Fibroblast of mammary gland (primary cell): ENCODE data around the gene TAOK3.
"Not testable (repeated sequence)": the region's sequence is repeated elsewhere in the genome, so short reads cannot be mapped to it uniquely, and the experiment has no call there.

Source experiments
- DNase-seq: peaks from one replicate; pipeline ENCODE4 v3.0.0-alpha.2; 2010; ENCODE audit warnings: low read depth
- H3K4me3 ChIP-seq: 2 replicates; pipeline ENCODE4 v1.5.1; 2011; ENCODE audit warnings: low read depth, mild to moderate bottlenecking, low read length, moderate library complexity; ENCODE audit not compliant: control insufficient read depth
- TF ChIP-seq, protein P1 (sequence below): conservative IDR thresholded peaks from 2 replicates; pipeline ENCODE4 v1.5.1; 2011; ENCODE audit warnings: low read depth, low read length, inconsistent platforms; ENCODE audit not compliant: control insufficient read depth, insufficient read depth

TAOK3 gene

GRCh38 chr12:118290130-118290529, 82.6 kb downstream of the TAOK3 start:
- no peak overlapping the region for H3K4me3 ChIP-seq
- TF ChIP-seq, protein P1, sequence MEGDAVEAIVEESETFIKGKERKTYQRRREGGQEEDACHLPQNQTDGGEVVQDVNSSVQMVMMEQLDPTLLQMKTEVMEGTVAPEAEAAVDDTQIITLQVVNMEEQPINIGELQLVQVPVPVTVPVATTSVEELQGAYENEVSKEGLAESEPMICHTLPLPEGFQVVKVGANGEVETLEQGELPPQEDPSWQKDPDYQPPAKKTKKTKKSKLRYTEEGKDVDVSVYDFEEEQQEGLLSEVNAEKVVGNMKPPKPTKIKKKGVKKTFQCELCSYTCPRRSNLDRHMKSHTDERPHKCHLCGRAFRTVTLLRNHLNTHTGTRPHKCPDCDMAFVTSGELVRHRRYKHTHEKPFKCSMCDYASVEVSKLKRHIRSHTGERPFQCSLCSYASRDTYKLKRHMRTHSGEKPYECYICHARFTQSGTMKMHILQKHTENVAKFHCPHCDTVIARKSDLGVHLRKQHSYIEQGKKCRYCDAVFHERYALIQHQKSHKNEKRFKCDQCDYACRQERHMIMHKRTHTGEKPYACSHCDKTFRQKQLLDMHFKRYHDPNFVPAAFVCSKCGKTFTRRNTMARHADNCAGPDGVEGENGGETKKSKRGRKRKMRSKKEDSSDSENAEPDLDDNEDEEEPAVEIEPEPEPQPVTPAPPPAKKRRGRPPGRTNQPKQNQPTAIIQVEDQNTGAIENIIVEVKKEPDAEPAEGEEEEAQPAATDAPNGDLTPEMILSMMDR: no peak
- DNase-seq: peak; percentile 33

GRCh38 chr12:118288174-118288573, 84.5 kb downstream of the TAOK3 start:
- no peak overlapping the region for H3K4me3 ChIP-seq
- TF ChIP-seq, protein P1: no peak
- no peak for DNase-seq

GRCh38 chr12:118287728-118288127, 85.0 kb downstream of the TAOK3 start:
- TF ChIP-seq, protein P1: no peak
- DNase-seq: no peak
- H3K4me3 ChIP-seq: no peak overlapping the region

DNA sequence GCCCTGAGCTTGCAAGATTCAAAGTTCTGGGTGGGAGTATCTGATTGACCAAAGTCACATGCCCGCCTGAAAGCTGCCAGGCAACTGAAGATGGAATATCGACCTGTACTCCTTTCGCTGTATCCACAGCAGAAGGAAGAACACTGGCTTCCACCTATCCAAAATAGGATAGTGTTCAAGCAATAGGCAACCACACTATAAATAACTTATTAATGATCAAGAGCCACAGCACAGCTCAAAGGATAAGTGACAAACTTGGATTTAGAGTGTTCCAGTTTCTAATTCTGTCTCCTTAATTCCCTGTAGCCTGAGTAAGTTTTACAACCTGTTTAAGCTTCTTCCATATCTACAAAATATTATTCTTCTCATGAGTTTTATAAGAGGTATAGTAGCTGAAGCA, 89.9 kb downstream of the TAOK3 start:
- TF ChIP-seq, protein P1: no peak
- DNase-seq: no peak
- no peak overlapping the region for H3K4me3 ChIP-seq

GRCh38 chr12:118278288-118278687, 94.4 kb downstream of the TAOK3 start:
- peak; percentile 9 for DNase-seq
- not testable (repeated sequence) for H3K4me3 ChIP-seq

DNA sequence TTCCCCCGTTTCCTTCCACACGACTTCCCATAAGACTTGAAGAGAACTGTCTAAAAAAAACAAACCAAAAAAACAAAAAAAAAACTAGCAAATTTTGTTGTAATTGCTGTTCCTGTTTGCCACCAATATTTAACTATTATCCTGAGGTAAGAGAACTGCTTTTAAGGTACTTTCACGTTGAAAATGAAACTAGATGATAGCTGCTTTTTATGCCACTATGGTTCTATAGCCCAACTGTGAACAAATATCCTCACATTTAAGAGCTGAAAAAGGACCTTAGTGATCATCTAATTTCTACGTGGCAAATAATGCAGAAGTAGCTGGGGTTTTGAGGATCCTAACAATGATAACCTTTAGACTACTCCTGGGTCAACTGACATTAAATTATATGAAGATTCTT, 98.6 kb downstream of the TAOK3 start:
- TF ChIP-seq, protein P1: no peak
- H3K4me3 ChIP-seq: no peak overlapping the region
- no peak for DNase-seq

DNA sequence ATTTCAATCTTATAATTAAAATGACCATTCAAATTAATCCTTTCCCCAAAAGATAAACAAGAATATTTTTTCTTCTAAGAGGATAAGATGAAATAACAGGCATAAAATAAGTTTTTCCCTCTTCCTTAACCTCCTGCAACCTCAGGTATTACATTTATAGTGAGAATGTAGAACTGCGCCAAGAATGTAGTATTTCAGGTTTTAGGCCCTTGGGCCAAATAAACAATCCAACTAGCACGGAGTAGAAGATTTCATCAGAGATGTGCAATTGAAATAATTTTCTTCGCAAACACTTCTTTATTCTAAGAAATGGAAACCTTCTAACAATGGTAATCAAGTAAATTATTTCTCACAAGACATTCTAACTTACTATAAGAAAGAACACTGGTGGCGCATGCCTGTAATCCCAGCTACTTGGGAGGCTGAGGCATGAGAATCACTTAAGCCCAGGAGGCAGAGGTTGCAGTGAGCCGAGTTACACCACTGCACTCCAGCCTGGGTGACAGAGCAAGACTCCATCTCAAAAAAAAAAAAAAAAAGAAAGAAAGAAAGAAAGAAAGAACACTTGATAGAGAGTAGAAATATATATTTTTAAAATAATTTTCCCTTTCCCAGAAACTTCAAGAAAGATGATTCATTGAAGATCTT, 100.8 kb downstream of the TAOK3 start:
- no peak overlapping the region for H3K4me3 ChIP-seq
- no peak for DNase-seq
- TF ChIP-seq, protein P1: no peak
